Vagina (tissue), 2 donors: ENCODE results near the gene POGLUT2.

Experiments used
- CTCF ChIP-seq, 3 experiments: fragments of 450-650 bp in 2 of 3; fragments of 200-600 bp in 1 of 3; sonication (generic) in 1 of 3; IDR thresholded peaks; one replicate each; pipeline ENCODE4 v1.5.1; 2017 to 2019; ENCODE audit warnings: antibody characterized with exemption in 3 of 3, mild to moderate bottlenecking in 2 of 3, moderate library complexity in 2 of 3
- POLR2A ChIP-seq, 2 donors: fragments of 450-650 bp; IDR thresholded peaks; one replicate each; pipeline ENCODE4 v1.6.1; 2017; ENCODE audit warnings: antibody characterized with exemption in 2 of 2, mild to moderate bottlenecking in 2 of 2, moderate library complexity in 2 of 2
- POLR2AphosphoS5 ChIP-seq, 2 donors: sonication (generic); formaldehyde crosslinking; IDR thresholded peaks; one replicate each; pipeline ENCODE4 v1.9.0; 2017; ENCODE audit warnings: antibody characterized with exemption in 2 of 2, mild to moderate bottlenecking in 2 of 2, low read depth in 1 of 2; ENCODE audit not compliant: insufficient read depth in 1 of 2

- no peak for TF ChIP-seq POLR2AphosphoS5 (IDR thresholded peaks at IDR 0.05; ENCODE audit: insufficient read depth in 1 of 2, low read depth in 1 of 2)
- TF ChIP-seq CTCF (IDR thresholded peaks at IDR 0.05), result no peak
- no peak for TF ChIP-seq POLR2A (IDR thresholded peaks at IDR 0.05)
Observed at GRCh38 chr13:102776271-102776670, 22.5 kb downstream of the POGLUT2 start.
